ENCODE results near the gene SRP19. TPM values are rescaled to one million over a fixed set of nuclear protein-coding genes. Genes with fewer than 3 reads are reported as not detected.

The SRP19 gene
- polyA plus RNA-seq, 4 donors = 56.3 to 93.7 (median 76.3) TPM

- 91 to 96% (median 92%) methylated on average over 2 of the region's 2 CpGs for WGBS, 3 donors
Observed at GRCh38 chr5:112830378-112830777, 30.7 kb upstream of the SRP19 start.

GRCh38 chr5:112833971-112834370, 27.1 kb upstream of the SRP19 start:
- WGBS, 3 donors = 97 to 98% (median 97%) methylated on average over 13 of the region's 13 CpGs

More at GRCh38 chr5:112830378-112830777, 30.7 kb upstream of the SRP19 start:
- Histone ChIP-seq H3K27ac (ENCODE audit: low read depth in 1 of 3, low read length in 2 of 3) (no peak overlapping the region), H3K27me3 (ENCODE audit: control insufficient read depth in 3 of 3, insufficient read depth in 3 of 3, low read length in 3 of 3) (no peaks in the 10 kb centered on the region), H3K4me3 (ENCODE audit: low read depth in 1 of 3, low read length in 3 of 3) (no peak overlapping the region), H3K4me1 (ENCODE audit: control insufficient read depth in 3 of 3, insufficient read depth in 2 of 3, low read depth in 1 of 3, low read length in 2 of 3) (no peaks in the 10 kb centered on the region), H3K9me3 (ENCODE audit: control insufficient read depth in 2 of 2, insufficient read depth in 1 of 2, low read depth in 1 of 2, low read length in 1 of 2) (no peaks in the 10 kb centered on the region), H3K36me3 (ENCODE audit: control insufficient read depth in 3 of 3, insufficient read depth in 2 of 3, low read depth in 1 of 3, low read length in 3 of 3) (peaks cover 0 to 28% (median 9%) of the 10 kb centered on the region in 3 donors)
- DNase-seq (no peak), FAIRE-seq (no peak)

GRCh38 chr5:112844489-112844888, 16.6 kb upstream of the SRP19 start:
- Histone ChIP-seq H3K4me3 (ENCODE audit: low read depth in 1 of 3, low read length in 3 of 3) (no peak overlapping the region), H3K27ac (ENCODE audit: low read depth in 1 of 3, low read length in 2 of 3) (no peak overlapping the region), H3K4me1 (ENCODE audit: control insufficient read depth in 3 of 3, insufficient read depth in 2 of 3, low read depth in 1 of 3, low read length in 2 of 3) (no peaks in the 10 kb centered on the region), H3K36me3 (ENCODE audit: control insufficient read depth in 3 of 3, insufficient read depth in 2 of 3, low read depth in 1 of 3, low read length in 3 of 3) (peaks cover 0 to 5% (median under 1%) of the 10 kb centered on the region in 3 donors), H3K9me3 (ENCODE audit: control insufficient read depth in 2 of 2, insufficient read depth in 1 of 2, low read depth in 1 of 2, low read length in 1 of 2) (peaks cover 0 to 4% of the 10 kb centered on the region in 2 donors), H3K27me3 (ENCODE audit: control insufficient read depth in 3 of 3, insufficient read depth in 3 of 3, low read length in 3 of 3) (no peaks in the 10 kb centered on the region)
- WGBS, 3 donors = 72 to 83% (median 76%) methylated on average over 1 of the region's 1 CpG
- no peak for DNase-seq
- no peak for FAIRE-seq

More at GRCh38 chr5:112833971-112834370, 27.1 kb upstream of the SRP19 start:
- Histone ChIP-seq H3K9me3 (ENCODE audit: control insufficient read depth in 2 of 2, insufficient read depth in 1 of 2, low read depth in 1 of 2, low read length in 1 of 2) (no peaks in the 10 kb centered on the region), H3K4me3 (ENCODE audit: low read depth in 1 of 3, low read length in 3 of 3) (no peak overlapping the region), H3K27me3 (ENCODE audit: control insufficient read depth in 3 of 3, insufficient read depth in 3 of 3, low read length in 3 of 3) (no peaks in the 10 kb centered on the region), H3K36me3 (ENCODE audit: control insufficient read depth in 3 of 3, insufficient read depth in 2 of 3, low read depth in 1 of 3, low read length in 3 of 3) (peaks cover 4 to 26% (median 8%) of the 10 kb centered on the region in 3 donors), H3K27ac (ENCODE audit: low read depth in 1 of 3, low read length in 2 of 3) (no peak overlapping the region), H3K4me1 (ENCODE audit: control insufficient read depth in 3 of 3, insufficient read depth in 2 of 3, low read depth in 1 of 3, low read length in 2 of 3) (no peaks in the 10 kb centered on the region)
- FAIRE-seq (no peak), DNase-seq (no peak)

- no peaks in the 10 kb centered on the region for H3K27me3 ChIP-seq (ENCODE audit: control insufficient read depth in 3 of 3, insufficient read depth in 3 of 3, low read length in 3 of 3)
- no peak for DNase-seq
- H3K27ac ChIP-seq (ENCODE audit: low read depth in 1 of 3, low read length in 2 of 3) = no peak overlapping the region
- H3K4me3 ChIP-seq (ENCODE audit: low read depth in 1 of 3, low read length in 3 of 3) = no peak overlapping the region
- H3K36me3 ChIP-seq (ENCODE audit: control insufficient read depth in 3 of 3, insufficient read depth in 2 of 3, low read depth in 1 of 3, low read length in 3 of 3) = peaks cover 0 to 2% (median 0%) of the 10 kb centered on the region in 3 donors
- FAIRE-seq = no peak
- peaks cover 0 to 3% of the 10 kb centered on the region in 2 donors for H3K9me3 ChIP-seq (ENCODE audit: control insufficient read depth in 2 of 2, insufficient read depth in 1 of 2, low read depth in 1 of 2, low read length in 1 of 2)
- 87 to 92% (median 89%) methylated on average over 5 of the region's 5 CpGs for WGBS, 3 donors
- no peaks in the 10 kb centered on the region for H3K4me1 ChIP-seq (ENCODE audit: control insufficient read depth in 3 of 3, insufficient read depth in 2 of 3, low read depth in 1 of 3, low read length in 2 of 3)
Observed at GRCh38 chr5:112846556-112846955, 14.5 kb upstream of the SRP19 start.

- FAIRE-seq (no peak), DNase-seq (no peak)
- Histone ChIP-seq H3K27ac (ENCODE audit: low read depth in 1 of 3, low read length in 2 of 3) (no peak overlapping the region), H3K9me3 (ENCODE audit: control insufficient read depth in 2 of 2, insufficient read depth in 1 of 2, low read depth in 1 of 2, low read length in 1 of 2) (peaks cover 0 to under 1% of the 10 kb centered on the region in 2 donors), H3K4me3 (ENCODE audit: low read depth in 1 of 3, low read length in 3 of 3) (no peak overlapping the region), H3K36me3 (ENCODE audit: control insufficient read depth in 3 of 3, insufficient read depth in 2 of 3, low read depth in 1 of 3, low read length in 3 of 3) (peaks cover 0 to 2% (median 0%) of the 10 kb centered on the region in 3 donors), H3K4me1 (ENCODE audit: control insufficient read depth in 3 of 3, insufficient read depth in 2 of 3, low read depth in 1 of 3, low read length in 2 of 3) (no peaks in the 10 kb centered on the region), H3K27me3 (ENCODE audit: control insufficient read depth in 3 of 3, insufficient read depth in 3 of 3, low read length in 3 of 3) (no peaks in the 10 kb centered on the region)
Observed at GRCh38 chr5:112847306-112847705, 13.8 kb upstream of the SRP19 start.

- Histone ChIP-seq H3K4me3 (ENCODE audit: low read depth in 1 of 3, low read length in 3 of 3) (no peak overlapping the region), H3K9me3 (ENCODE audit: control insufficient read depth in 2 of 2, insufficient read depth in 1 of 2, low read depth in 1 of 2, low read length in 1 of 2) (no peaks in the 10 kb centered on the region), H3K36me3 (ENCODE audit: control insufficient read depth in 3 of 3, insufficient read depth in 2 of 3, low read depth in 1 of 3, low read length in 3 of 3) (peaks cover 0 to 2% (median 0%) of the 10 kb centered on the region in 3 donors), H3K4me1 (ENCODE audit: control insufficient read depth in 3 of 3, insufficient read depth in 2 of 3, low read depth in 1 of 3, low read length in 2 of 3) (no peaks in the 10 kb centered on the region), H3K27me3 (ENCODE audit: control insufficient read depth in 3 of 3, insufficient read depth in 3 of 3, low read length in 3 of 3) (no peaks in the 10 kb centered on the region), H3K27ac (ENCODE audit: low read depth in 1 of 3, low read length in 2 of 3) (no peak overlapping the region)
- FAIRE-seq = no peak
- 41 to 50% (median 49%) methylated on average over 8 of the region's 8 CpGs for WGBS, 3 donors
- peak; percentile 57 to 69 for DNase-seq
Observed at GRCh38 chr5:112848116-112848811, 12.8 kb upstream of the SRP19 start.

GRCh38 chr5:112849912-112850311, 11.2 kb upstream of the SRP19 start:
- WGBS, 3 donors = 51 to 70% (median 70%) methylated on average over 2 of the region's 2 CpGs
- Histone ChIP-seq H3K27ac (ENCODE audit: low read depth in 1 of 3, low read length in 2 of 3) (no peak overlapping the region), H3K36me3 (ENCODE audit: control insufficient read depth in 3 of 3, insufficient read depth in 2 of 3, low read depth in 1 of 3, low read length in 3 of 3) (no peaks in the 10 kb centered on the region), H3K27me3 (ENCODE audit: control insufficient read depth in 3 of 3, insufficient read depth in 3 of 3, low read length in 3 of 3) (no peaks in the 10 kb centered on the region), H3K4me1 (ENCODE audit: control insufficient read depth in 3 of 3, insufficient read depth in 2 of 3, low read depth in 1 of 3, low read length in 2 of 3) (no peaks in the 10 kb centered on the region), H3K9me3 (ENCODE audit: control insufficient read depth in 2 of 2, insufficient read depth in 1 of 2, low read depth in 1 of 2, low read length in 1 of 2) (peaks cover 0 to 6% of the 10 kb centered on the region in 2 donors), H3K4me3 (ENCODE audit: low read depth in 1 of 3, low read length in 3 of 3) (no peak overlapping the region)
- FAIRE-seq (no peak), DNase-seq (no peak)

GRCh38 chr5:112854651-112855050, 6.4 kb upstream of the SRP19 start:
- FAIRE-seq = no peak
- 46 to 74% (median 57%) methylated on average over 1 of the region's 1 CpG for WGBS, 3 donors

GRCh38 chr5:112857866-112858265, 3.2 kb upstream of the SRP19 start:
- Histone ChIP-seq H3K27ac (ENCODE audit: low read depth in 1 of 3, low read length in 2 of 3) (no peak overlapping the region), H3K27me3 (ENCODE audit: control insufficient read depth in 3 of 3, insufficient read depth in 3 of 3, low read length in 3 of 3) (peaks cover 0 to 3% (median 0%) of the 10 kb centered on the region in 3 donors), H3K9me3 (ENCODE audit: control insufficient read depth in 2 of 2, insufficient read depth in 1 of 2, low read depth in 1 of 2, low read length in 1 of 2) (peaks cover 0 to 6% of the 10 kb centered on the region in 2 donors), H3K4me3 (ENCODE audit: low read depth in 1 of 3, low read length in 3 of 3) (no peak overlapping the region), H3K4me1 (ENCODE audit: control insufficient read depth in 3 of 3, insufficient read depth in 2 of 3, low read depth in 1 of 3, low read length in 2 of 3) (peaks cover 3 to 6% (median 5%) of the 10 kb centered on the region in 3 donors), H3K36me3 (ENCODE audit: control insufficient read depth in 3 of 3, insufficient read depth in 2 of 3, low read depth in 1 of 3, low read length in 3 of 3) (no peaks in the 10 kb centered on the region)
- no peak for FAIRE-seq
- no peak for DNase-seq

More at GRCh38 chr5:112854651-112855050, 6.4 kb upstream of the SRP19 start:
- H3K4me3 ChIP-seq (ENCODE audit: low read depth in 1 of 3, low read length in 3 of 3) = no peak overlapping the region
- no peaks in the 10 kb centered on the region for H3K36me3 ChIP-seq (ENCODE audit: control insufficient read depth in 3 of 3, insufficient read depth in 2 of 3, low read depth in 1 of 3, low read length in 3 of 3)
- no peak for DNase-seq
- peaks cover 0 to 6% of the 10 kb centered on the region in 2 donors for H3K9me3 ChIP-seq (ENCODE audit: control insufficient read depth in 2 of 2, insufficient read depth in 1 of 2, low read depth in 1 of 2, low read length in 1 of 2)
- peaks cover 0 to 3% (median 0%) of the 10 kb centered on the region in 3 donors for H3K27me3 ChIP-seq (ENCODE audit: control insufficient read depth in 3 of 3, insufficient read depth in 3 of 3, low read length in 3 of 3)
- no peaks in the 10 kb centered on the region for H3K4me1 ChIP-seq (ENCODE audit: control insufficient read depth in 3 of 3, insufficient read depth in 2 of 3, low read depth in 1 of 3, low read length in 2 of 3)
- no peak overlapping the region for H3K27ac ChIP-seq (ENCODE audit: low read depth in 1 of 3, low read length in 2 of 3)
